GM18861 (cell line): ENCODE measurements around the gene PRM2.

Experiments used
- ATAC-seq: cut with Tn5 transposase; IDR thresholded peaks from one replicate; pipeline ENCODE4 v1.9.1; 2021; ENCODE audit not compliant: unreplicated experiment

The PRM2 gene

GRCh38 chr16:11276143-11276895 is at the start of gene PRM2:
Gene PRM2, minus strand, starts transcription at chr16:11276480. Its CDS starts 110 bp downstream, at chr16:11276370.
- no peak for ATAC-seq

- no peak for ATAC-seq
These were observed 49.3 kb upstream of the PRM2 start for GRCh38 chr16:11325404-11326083.

- no peak for ATAC-seq
These were observed 47.5 kb upstream of the PRM2 start for GRCh38 chr16:11323551-11324336.

GRCh38 chr16:11322823-11323222 is 46.5 kb upstream of the PRM2 start:
- no peak for ATAC-seq

GRCh38 chr16:11321662-11322061 is 45.4 kb upstream of the PRM2 start:
- ATAC-seq: no peak

GRCh38 chr16:11320170-11320569 is 43.9 kb upstream of the PRM2 start:
- ATAC-seq: no peak

- ATAC-seq: no peak
These were observed 43.4 kb upstream of the PRM2 start for GRCh38 chr16:11319529-11320146.

- ATAC-seq: no peak
These were observed 42.5 kb upstream of the PRM2 start for GRCh38 chr16:11318817-11319216.

GRCh38 chr16:11316331-11317015 is 40.2 kb upstream of the PRM2 start:
- no peak for ATAC-seq

- no peak for ATAC-seq
These were observed 39.2 kb upstream of the PRM2 start for GRCh38 chr16:11315510-11315909.

- ATAC-seq: no peak
These were observed 38.1 kb upstream of the PRM2 start for GRCh38 chr16:11314309-11314894.

GRCh38 chr16:11313493-11314308 is 37.4 kb upstream of the PRM2 start:
- no peak for ATAC-seq

GRCh38 chr16:11312718-11313492 is 36.6 kb upstream of the PRM2 start:
- no peak for ATAC-seq

GRCh38 chr16:11310997-11311561 is 34.8 kb upstream of the PRM2 start:
- ATAC-seq: peak; percentile 31

GRCh38 chr16:11310634-11310977 is 34.3 kb upstream of the PRM2 start:
- no peak for ATAC-seq

- ATAC-seq: peak; percentile 51
These were observed 33.8 kb upstream of the PRM2 start for GRCh38 chr16:11309895-11310633.

- ATAC-seq: no peak
These were observed 32.4 kb upstream of the PRM2 start for GRCh38 chr16:11308493-11309283.
